Spleen (tissue), 7 donors: ENCODE data around the gene DPAGT1.

ENCODE experiments used
- POLR2A ChIP-seq, 3 donors: fragments of 450-650 bp; IDR thresholded peaks; one replicate each; pipeline ENCODE4 v1.5.1; 2017; ENCODE audit warnings: antibody characterized with exemption in 3 of 3, mild to moderate bottlenecking in 1 of 3
- POLR2AphosphoS5 ChIP-seq, 3 donors: sonication (generic); formaldehyde crosslinking; IDR thresholded peaks; one replicate each; pipeline ENCODE4 v1.5.1; 2017; ENCODE audit warnings: antibody characterized with exemption in 3 of 3
- TF ChIP-seq, protein P1 (sequence below), 11 experiments: fragments of 200-600 bp in 7 of 11; fragments of 450-650 bp in 4 of 11; sonication (generic) in 4 of 11; IDR thresholded peaks in 8 of 11; conservative IDR thresholded peaks in 3 of 11; 1 replicate in 7 of 11; 2 replicates in 4 of 11; pipeline versions ENCODE4 v1.4.0 to v1.8.0; 2016 to 2021; ENCODE audit warnings: antibody characterized with exemption in 11 of 11, inconsistent platforms in 4 of 11, mild to moderate bottlenecking in 1 of 11
- donor health status: DM: no; HTN: no; CAD: no; lungs with moderate emphysema.
- donor health status: DM: no; HTN: no; CAD: no.
- donor health status: DM: no; HTN: no; CAD: no.

- TF ChIP-seq, protein P1, sequence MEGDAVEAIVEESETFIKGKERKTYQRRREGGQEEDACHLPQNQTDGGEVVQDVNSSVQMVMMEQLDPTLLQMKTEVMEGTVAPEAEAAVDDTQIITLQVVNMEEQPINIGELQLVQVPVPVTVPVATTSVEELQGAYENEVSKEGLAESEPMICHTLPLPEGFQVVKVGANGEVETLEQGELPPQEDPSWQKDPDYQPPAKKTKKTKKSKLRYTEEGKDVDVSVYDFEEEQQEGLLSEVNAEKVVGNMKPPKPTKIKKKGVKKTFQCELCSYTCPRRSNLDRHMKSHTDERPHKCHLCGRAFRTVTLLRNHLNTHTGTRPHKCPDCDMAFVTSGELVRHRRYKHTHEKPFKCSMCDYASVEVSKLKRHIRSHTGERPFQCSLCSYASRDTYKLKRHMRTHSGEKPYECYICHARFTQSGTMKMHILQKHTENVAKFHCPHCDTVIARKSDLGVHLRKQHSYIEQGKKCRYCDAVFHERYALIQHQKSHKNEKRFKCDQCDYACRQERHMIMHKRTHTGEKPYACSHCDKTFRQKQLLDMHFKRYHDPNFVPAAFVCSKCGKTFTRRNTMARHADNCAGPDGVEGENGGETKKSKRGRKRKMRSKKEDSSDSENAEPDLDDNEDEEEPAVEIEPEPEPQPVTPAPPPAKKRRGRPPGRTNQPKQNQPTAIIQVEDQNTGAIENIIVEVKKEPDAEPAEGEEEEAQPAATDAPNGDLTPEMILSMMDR (IDR thresholded peaks at IDR 0.05 in 8 of 11, conservative IDR thresholded peaks at IDR 0.05 in 3 of 11), result peak in 1 of 11 experiments; percentile 17
- TF ChIP-seq POLR2A (IDR thresholded peaks at IDR 0.05), result no peak
- peak in 1 of 3 donors; percentile 61 for TF ChIP-seq POLR2AphosphoS5 (IDR thresholded peaks at IDR 0.05)
Observed at GRCh38 chr11:119100994-119101758, 477 bp downstream of the DPAGT1 start.
